SU-DHL-6 (cell line): ENCODE results near the gene PLK5.

Experiments used
- CTCF ChIP-seq: fragments of 200-600 bp; sonication (generic); IDR thresholded peaks from one replicate; pipeline ENCODE4 v1.5.1; 2017; ENCODE audit warnings: antibody characterized with exemption, mild to moderate bottlenecking, low read length, moderate library complexity; ENCODE audit not compliant: insufficient read depth, poor library complexity, severe bottlenecking
- EZH2phosphoT487 ChIP-seq: fragments of 200-600 bp; sonication (generic), shearing (Covaris generic); conservative IDR thresholded peaks from 2 replicates; pipeline ENCODE4 v1.6.1; 2018; ENCODE audit warnings: mild to moderate bottlenecking, antibody characterized with exemption, low read length, moderate library complexity, mixed read lengths

DNA sequence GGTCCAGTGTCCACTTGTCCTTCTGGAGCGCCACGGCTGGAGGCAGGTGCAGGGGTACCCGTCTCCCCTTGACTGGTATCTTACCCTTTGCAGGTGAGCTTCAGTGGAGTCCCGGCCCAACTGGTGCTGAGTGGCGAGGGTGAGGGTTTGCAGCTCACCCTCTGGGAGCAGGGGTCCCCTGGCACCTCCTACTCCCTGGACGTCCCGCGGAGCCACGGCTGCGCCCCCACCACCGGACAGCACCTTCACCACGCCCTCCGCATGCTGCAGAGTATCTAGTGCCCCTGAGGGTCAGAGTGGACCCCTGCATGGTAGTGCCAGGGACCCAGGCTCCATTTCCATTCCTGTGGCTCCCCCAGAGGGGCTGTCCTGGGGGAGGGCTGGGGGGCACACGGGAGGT lies 11.1 kb downstream of the PLK5 start:
- TF ChIP-seq CTCF (no peak), EZH2phosphoT487 (no peak)
